ENCODE measurements around the gene NRG3. TPM values are rescaled to one million over a fixed set of nuclear protein-coding genes. Genes with fewer than 3 reads are reported as not detected.

Gene NRG3
- total and polyA plus RNA-seq, 2 of the 4 experiments (the other 2 are of a cell fraction), result not detected

DNA sequence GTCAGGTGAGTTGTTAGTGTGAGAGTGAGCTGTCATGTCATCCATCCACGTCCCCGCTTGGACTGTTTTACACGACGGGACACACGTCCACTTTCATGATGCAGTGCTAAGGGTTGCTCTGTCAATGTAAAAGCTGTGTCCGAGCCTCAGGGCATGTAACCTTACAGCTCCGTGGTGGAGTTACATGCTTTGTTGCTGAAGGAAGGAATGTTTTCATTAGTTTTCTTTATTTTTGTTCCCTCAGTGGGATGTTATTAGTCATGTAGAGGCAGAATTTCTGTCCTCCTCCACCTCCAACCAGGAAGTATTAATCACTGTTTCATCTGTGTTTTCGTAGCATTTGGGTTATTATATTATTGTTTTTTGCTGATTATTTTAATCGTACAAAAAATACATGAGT, 88.6 kb downstream of the NRG3 start:
- Histone ChIP-seq H4K91ac (ENCODE audit: insufficient read depth, low read depth, low read length) (no peak overlapping the region), H3K27ac (ENCODE audit: insufficient read depth, low read length) (no peak overlapping the region), H3K14ac (replicated peaks; ENCODE audit: low read depth, low read length) (no peak overlapping the region), H2BK5ac (ENCODE audit: low read depth, low read length, poor library complexity, severe bottlenecking) (no peak overlapping the region), H4K5ac (ENCODE audit: low read depth, low read length) (no peak overlapping the region), H3K4me3 (ENCODE audit: insufficient read depth, low read depth, low read length) (no peak overlapping the region), H3K9me1 (ENCODE audit: insufficient read depth, low read length) (no peaks in the 10 kb centered on the region), H3K79me1 (ENCODE audit: low read depth in 1 of 2, low read length in 2 of 2) (no peaks in the 10 kb centered on the region), H4K8ac (ENCODE audit: low read depth in 2 of 2, low read length in 2 of 2) (no peak overlapping the region), H3K18ac (ENCODE audit: low read depth, low read length) (no peak overlapping the region), H3K9ac (ENCODE audit: low read depth, low read length) (no peak overlapping the region), H3K27me3 (ENCODE audit: control insufficient read depth, insufficient read depth, low read length) (no peaks in the 10 kb centered on the region), H3K9me3 (ENCODE audit: control insufficient read depth, insufficient read depth, low read length) (peaks cover 12% of the 10 kb centered on the region), H3K4ac (ENCODE audit: low read depth, low read length) (no peak overlapping the region), H2AFZ (replicated peaks; ENCODE audit: low read length, poor library complexity) (no peak overlapping the region), H3K4me2 (ENCODE audit: low read depth, low read length) (no peak overlapping the region), H2BK20ac (ENCODE audit: low read depth, low read length) (no peak overlapping the region), H2BK15ac (ENCODE audit: low read depth, low read length) (no peak overlapping the region), H3K4me1 (ENCODE audit: control insufficient read depth, insufficient read depth, low read length) (no peaks in the 10 kb centered on the region), H3K36me3 (ENCODE audit: control insufficient read depth, insufficient read depth, low read length) (no peaks in the 10 kb centered on the region), H3K56ac (ENCODE audit: extremely low read depth, insufficient read depth, low read length) (no peak overlapping the region), H2AK5ac (ENCODE audit: low read depth, low read length) (no peak overlapping the region), H4K20me1 (ENCODE audit: insufficient read depth, low read length) (no peaks in the 10 kb centered on the region), H3K23ac (ENCODE audit: low read depth, low read length) (no peak overlapping the region), H2BK120ac (ENCODE audit: low read depth, low read length) (no peak overlapping the region), H2AK9ac (replicated peaks; ENCODE audit: low read depth, low read length, poor library complexity) (no peak overlapping the region)
- ChIA-PET POLR2A (ENCODE audit: unreplicated experiment) (no interaction called here), CTCF (no interaction called here)
- no TSS peak for BruUV-seq (replicated peaks)
- TF ChIP-seq RCOR1 (IDR thresholded peaks at IDR 0.05; ENCODE audit: insufficient replicate concordance, low read length), result no peak
- no peak for TF ChIP-seq CEBPB (IDR thresholded peaks at IDR 0.05; ENCODE audit: low read depth, low read length)
- no peak for TF ChIP-seq FOS (IDR thresholded peaks at IDR 0.05; ENCODE audit: low read depth, low read length)
- no peak for TF ChIP-seq BHLHE40 (IDR thresholded peaks at IDR 0.05; ENCODE audit: low read depth, low read length)
- no peak for TF ChIP-seq SMC3 (IDR thresholded peaks at IDR 0.05; ENCODE audit: low read depth, low read length)
- no peak for TF ChIP-seq RAD21 (IDR thresholded peaks at IDR 0.05; ENCODE audit: low read length)
- TF ChIP-seq RFX5 (IDR thresholded peaks at IDR 0.05; ENCODE audit: low read depth, low read length), result no peak
- no peak for TF ChIP-seq MAZ (IDR thresholded peaks at IDR 0.05; ENCODE audit: borderline replicate concordance, low read depth, low read length)
- TF ChIP-seq POLR2A (IDR thresholded peaks at IDR 0.05; ENCODE audit: low read depth, low read length), result no peak
- no peak for TF ChIP-seq MXI1 (IDR thresholded peaks at IDR 0.05; ENCODE audit: borderline replicate concordance, low read depth, low read length)
- TF ChIP-seq MAFK (IDR thresholded peaks at IDR 0.05; ENCODE audit: low read depth, low read length), result no peak
- TF ChIP-seq, protein P1, sequence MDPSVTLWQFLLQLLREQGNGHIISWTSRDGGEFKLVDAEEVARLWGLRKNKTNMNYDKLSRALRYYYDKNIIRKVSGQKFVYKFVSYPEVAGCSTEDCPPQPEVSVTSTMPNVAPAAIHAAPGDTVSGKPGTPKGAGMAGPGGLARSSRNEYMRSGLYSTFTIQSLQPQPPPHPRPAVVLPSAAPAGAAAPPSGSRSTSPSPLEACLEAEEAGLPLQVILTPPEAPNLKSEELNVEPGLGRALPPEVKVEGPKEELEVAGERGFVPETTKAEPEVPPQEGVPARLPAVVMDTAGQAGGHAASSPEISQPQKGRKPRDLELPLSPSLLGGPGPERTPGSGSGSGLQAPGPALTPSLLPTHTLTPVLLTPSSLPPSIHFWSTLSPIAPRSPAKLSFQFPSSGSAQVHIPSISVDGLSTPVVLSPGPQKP (IDR thresholded peaks at IDR 0.05; ENCODE audit: borderline replicate concordance, low read depth, low read length), result no peak
- TF ChIP-seq CHD1 (IDR thresholded peaks at IDR 0.05; ENCODE audit: low read depth, low read length), result no peak
- TF ChIP-seq NFE2L2 (IDR thresholded peaks at IDR 0.05; ENCODE audit: low read depth, low read length), result no peak
- TF ChIP-seq, protein P2, sequence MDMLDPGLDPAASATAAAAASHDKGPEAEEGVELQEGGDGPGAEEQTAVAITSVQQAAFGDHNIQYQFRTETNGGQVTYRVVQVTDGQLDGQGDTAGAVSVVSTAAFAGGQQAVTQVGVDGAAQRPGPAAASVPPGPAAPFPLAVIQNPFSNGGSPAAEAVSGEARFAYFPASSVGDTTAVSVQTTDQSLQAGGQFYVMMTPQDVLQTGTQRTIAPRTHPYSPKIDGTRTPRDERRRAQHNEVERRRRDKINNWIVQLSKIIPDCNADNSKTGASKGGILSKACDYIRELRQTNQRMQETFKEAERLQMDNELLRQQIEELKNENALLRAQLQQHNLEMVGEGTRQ (IDR thresholded peaks at IDR 0.05; ENCODE audit: low read depth, low read length), result no peak
- TF ChIP-seq, protein P3, sequence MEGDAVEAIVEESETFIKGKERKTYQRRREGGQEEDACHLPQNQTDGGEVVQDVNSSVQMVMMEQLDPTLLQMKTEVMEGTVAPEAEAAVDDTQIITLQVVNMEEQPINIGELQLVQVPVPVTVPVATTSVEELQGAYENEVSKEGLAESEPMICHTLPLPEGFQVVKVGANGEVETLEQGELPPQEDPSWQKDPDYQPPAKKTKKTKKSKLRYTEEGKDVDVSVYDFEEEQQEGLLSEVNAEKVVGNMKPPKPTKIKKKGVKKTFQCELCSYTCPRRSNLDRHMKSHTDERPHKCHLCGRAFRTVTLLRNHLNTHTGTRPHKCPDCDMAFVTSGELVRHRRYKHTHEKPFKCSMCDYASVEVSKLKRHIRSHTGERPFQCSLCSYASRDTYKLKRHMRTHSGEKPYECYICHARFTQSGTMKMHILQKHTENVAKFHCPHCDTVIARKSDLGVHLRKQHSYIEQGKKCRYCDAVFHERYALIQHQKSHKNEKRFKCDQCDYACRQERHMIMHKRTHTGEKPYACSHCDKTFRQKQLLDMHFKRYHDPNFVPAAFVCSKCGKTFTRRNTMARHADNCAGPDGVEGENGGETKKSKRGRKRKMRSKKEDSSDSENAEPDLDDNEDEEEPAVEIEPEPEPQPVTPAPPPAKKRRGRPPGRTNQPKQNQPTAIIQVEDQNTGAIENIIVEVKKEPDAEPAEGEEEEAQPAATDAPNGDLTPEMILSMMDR (conservative IDR thresholded peaks at IDR 0.05; ENCODE audit: low read depth, low read length), result no peak
- dilution Hi-C loops (cut with HindIII; ENCODE audit: low sequenced_read_pairs, unreplicated experiment) (no loop called here), in situ Hi-C loops (cut with MboI; ENCODE audit: low sequenced_read_pairs) (no loop called here), intact Hi-C loops (cut with micrococcal nuclease) (no loop called here)
- ATAC-seq (ENCODE audit: low read depth) (no peak), DNase-seq (no peak)
- 100% methylated on average over 1 of the region's 9 CpGs; no CpG with 5 or more reads in 1 of the 2 experiments for WGBS, 2 experiments (ENCODE audit: extremely low coverage in 2 of 2, insufficient read length in 1 of 2)

Measured in IMR-90 (cell line).